ENCODE data around the gene PTPRE.

DNA sequence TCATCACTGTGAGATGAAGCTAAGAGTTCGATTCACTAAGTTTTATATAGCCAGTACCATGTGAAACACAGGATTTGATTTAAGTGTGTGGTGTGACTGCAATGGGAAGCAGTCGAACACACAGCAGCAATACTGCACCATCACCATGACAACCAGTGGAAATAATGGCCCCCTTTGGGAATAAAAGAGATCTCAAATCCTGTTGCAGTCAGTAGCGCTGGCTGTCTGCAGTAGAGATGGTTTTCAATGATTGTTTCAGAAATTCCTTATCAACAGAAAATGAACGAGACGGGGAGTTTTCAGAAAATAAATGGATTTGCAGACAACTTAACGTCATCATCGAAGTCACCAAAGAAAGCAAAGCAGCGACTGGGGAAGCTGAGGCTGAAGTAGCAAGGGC lies 91.0 kb downstream of the PTPRE start:
- TF ChIP-seq, protein P1, sequence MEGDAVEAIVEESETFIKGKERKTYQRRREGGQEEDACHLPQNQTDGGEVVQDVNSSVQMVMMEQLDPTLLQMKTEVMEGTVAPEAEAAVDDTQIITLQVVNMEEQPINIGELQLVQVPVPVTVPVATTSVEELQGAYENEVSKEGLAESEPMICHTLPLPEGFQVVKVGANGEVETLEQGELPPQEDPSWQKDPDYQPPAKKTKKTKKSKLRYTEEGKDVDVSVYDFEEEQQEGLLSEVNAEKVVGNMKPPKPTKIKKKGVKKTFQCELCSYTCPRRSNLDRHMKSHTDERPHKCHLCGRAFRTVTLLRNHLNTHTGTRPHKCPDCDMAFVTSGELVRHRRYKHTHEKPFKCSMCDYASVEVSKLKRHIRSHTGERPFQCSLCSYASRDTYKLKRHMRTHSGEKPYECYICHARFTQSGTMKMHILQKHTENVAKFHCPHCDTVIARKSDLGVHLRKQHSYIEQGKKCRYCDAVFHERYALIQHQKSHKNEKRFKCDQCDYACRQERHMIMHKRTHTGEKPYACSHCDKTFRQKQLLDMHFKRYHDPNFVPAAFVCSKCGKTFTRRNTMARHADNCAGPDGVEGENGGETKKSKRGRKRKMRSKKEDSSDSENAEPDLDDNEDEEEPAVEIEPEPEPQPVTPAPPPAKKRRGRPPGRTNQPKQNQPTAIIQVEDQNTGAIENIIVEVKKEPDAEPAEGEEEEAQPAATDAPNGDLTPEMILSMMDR (conservative IDR thresholded peaks at IDR 0.05; ENCODE audit: low read depth, low read length) = no peak
- no peak for TF ChIP-seq EZH2 (IDR thresholded peaks at IDR 0.05; ENCODE audit: borderline replicate concordance, low read depth, low read length, poor library complexity, severe bottlenecking)

Measured in A673 (cell line).